Thoracic aorta (tissue), 2 donors: ENCODE results near the gene NECTIN2. TPM values are rescaled to one million over a fixed set of nuclear protein-coding genes. Genes with fewer than 3 reads are reported as not detected.

ENCODE experiments used
- ATAC-seq: fragments of 150-250 bp; one replicate; pipeline ENCODE4 v1.8.0; 2017; ENCODE audit warnings: low read depth; ENCODE audit not compliant: insufficient number of reproducible peaks, low FRiP score
- DNase-seq: peaks from one replicate; pipeline ENCODE4 v3.0.0-alpha.2; 2020; ENCODE audit warnings: low spot score
- H3K27ac ChIP-seq, 2 donors: fragments of 200-600 bp; sonication (generic); 1 replicate in 1 of 2; 2 replicates in 1 of 2; pipeline ENCODE4 v1.5.1; 2016; ENCODE audit warnings: mild to moderate bottlenecking in 2 of 2, moderate library complexity in 2 of 2
- H3K27me3 ChIP-seq: fragments of 200-600 bp; sonication (generic); replicated peaks from 2 replicates; pipeline ENCODE4 v1.6.0; 2016; ENCODE audit warnings: mild to moderate bottlenecking; ENCODE audit not compliant: insufficient read depth
- H3K36me3 ChIP-seq: fragments of 200-600 bp; sonication (generic); one replicate; pipeline ENCODE4 v1.5.1; 2016
- H3K4me1 ChIP-seq, 2 donors: fragments of 200-600 bp; sonication (generic); 1 replicate in 1 of 2; 2 replicates in 1 of 2; pipeline versions ENCODE4 v1.5.1 to v1.6.0; 2016; ENCODE audit warnings: low read depth in 2 of 2, mild to moderate bottlenecking in 1 of 2; ENCODE audit not compliant: control insufficient read depth in 1 of 2
- H3K4me3 ChIP-seq: fragments of 200-600 bp; sonication (generic); 2 replicates; pipeline ENCODE4 v1.5.1; 2016; ENCODE audit warnings: mild to moderate bottlenecking
- H3K9me3 ChIP-seq: fragments of 200-600 bp; sonication (generic); 2 replicates; pipeline ENCODE4 v1.5.1; 2016
- total RNA-seq, 2 donors: library from RNA; depleted of rRNA; stranded (reverse); fragments of >200 nt; gene quantifications; one replicate each; pipeline versions ENCODE4 v1.1.0 to v1.2.3, GENCODE V29; 2016
- TF ChIP-seq, protein P1 (sequence below): fragments of 200-600 bp; sonication (generic); IDR thresholded peaks from one replicate; pipeline ENCODE4 v1.5.1; 2019; ENCODE audit warnings: antibody characterized with exemption

Gene NECTIN2
- total RNA-seq, 2 donors from 2014 or later = 61.7 to 84.3 TPM

GRCh38 chr19:44817725-44818465, 28.2 kb upstream of the NECTIN2 start:
- Histone ChIP-seq H3K4me3 (no peak overlapping the region), H3K27ac (no peak overlapping the region), H3K9me3 (no peaks in the 10 kb centered on the region), H3K27me3 (no peaks in the 10 kb centered on the region), H3K36me3 (peaks cover 29% of the 10 kb centered on the region), H3K4me1 (peaks cover 14 to 25% of the 10 kb centered on the region in 2 donors)
- TF ChIP-seq, protein P1, sequence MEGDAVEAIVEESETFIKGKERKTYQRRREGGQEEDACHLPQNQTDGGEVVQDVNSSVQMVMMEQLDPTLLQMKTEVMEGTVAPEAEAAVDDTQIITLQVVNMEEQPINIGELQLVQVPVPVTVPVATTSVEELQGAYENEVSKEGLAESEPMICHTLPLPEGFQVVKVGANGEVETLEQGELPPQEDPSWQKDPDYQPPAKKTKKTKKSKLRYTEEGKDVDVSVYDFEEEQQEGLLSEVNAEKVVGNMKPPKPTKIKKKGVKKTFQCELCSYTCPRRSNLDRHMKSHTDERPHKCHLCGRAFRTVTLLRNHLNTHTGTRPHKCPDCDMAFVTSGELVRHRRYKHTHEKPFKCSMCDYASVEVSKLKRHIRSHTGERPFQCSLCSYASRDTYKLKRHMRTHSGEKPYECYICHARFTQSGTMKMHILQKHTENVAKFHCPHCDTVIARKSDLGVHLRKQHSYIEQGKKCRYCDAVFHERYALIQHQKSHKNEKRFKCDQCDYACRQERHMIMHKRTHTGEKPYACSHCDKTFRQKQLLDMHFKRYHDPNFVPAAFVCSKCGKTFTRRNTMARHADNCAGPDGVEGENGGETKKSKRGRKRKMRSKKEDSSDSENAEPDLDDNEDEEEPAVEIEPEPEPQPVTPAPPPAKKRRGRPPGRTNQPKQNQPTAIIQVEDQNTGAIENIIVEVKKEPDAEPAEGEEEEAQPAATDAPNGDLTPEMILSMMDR = no peak
- DNase-seq (no peak), ATAC-seq (no peak)

DNA sequence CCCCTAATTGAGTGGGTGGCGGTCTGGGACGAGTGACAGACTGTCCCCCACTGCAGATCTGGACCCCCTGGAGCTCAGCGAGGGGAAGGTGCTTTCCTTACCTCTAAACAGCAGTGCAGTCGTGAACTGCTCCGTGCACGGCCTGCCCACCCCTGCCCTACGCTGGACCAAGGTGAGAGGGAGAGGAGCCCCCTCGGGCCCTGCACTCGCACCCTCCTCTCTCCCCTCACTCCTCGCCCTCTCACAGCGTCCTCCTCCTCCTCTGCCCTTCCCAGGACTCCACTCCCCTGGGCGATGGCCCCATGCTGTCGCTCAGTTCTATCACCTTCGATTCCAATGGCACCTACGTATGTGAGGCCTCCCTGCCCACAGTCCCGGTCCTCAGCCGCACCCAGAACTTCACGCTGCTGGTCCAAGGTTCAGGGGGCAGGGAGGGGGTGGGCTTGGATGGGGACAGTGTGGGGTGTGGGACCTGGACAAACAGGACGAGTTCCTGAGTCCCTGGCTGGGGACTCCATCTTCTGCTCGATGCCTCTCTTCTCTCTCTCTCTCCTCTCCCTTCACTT, 27.5 kb upstream of the NECTIN2 start:
- H3K36me3 ChIP-seq = peaks cover 23% of the 10 kb centered on the region
- ATAC-seq = no peak
- no peak for DNase-seq

DNA sequence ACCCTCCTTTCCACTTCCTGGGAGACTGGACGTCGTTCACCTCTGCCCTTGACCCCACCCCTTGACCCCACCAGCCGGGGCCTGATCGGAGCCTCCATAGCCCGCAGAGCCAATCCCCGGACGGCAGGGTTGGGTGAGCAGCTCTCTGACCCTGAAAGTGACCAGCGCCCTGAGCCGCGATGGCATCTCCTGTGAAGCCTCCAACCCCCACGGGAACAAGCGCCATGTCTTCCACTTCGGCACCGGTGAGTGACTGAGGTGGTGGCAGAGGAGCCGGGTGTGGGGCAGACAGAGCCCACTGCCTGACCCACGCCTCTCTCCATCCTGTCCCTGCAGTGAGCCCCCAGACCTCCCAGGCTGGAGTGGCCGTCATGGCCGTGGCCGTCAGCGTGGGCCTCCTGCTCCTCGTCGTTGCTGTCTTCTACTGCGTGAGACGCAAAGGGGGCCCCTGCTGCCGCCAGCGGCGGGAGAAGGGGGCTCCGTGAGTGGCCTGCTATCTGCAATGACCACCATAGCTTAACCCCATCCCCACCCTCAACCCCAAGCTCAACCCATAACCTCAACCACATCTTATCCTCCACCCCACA, 26.8 kb upstream of the NECTIN2 start:
- Histone ChIP-seq H3K27ac (peak overlapping the region in 1 of 2 donors; percentile 95), H3K4me1 (peaks cover 14 to 25% of the 10 kb centered on the region in 2 donors), H3K9me3 (no peaks in the 10 kb centered on the region), H3K4me3 (no peak overlapping the region), H3K27me3 (no peaks in the 10 kb centered on the region), H3K36me3 (peaks cover 15% of the 10 kb centered on the region)
- ATAC-seq (no peak), DNase-seq (no peak)
- TF ChIP-seq, protein P1 = no peak

More for the DNA sequence above, 27.5 kb upstream of the NECTIN2 start:
- Histone ChIP-seq H3K4me3 (no peak overlapping the region), H3K9me3 (no peaks in the 10 kb centered on the region), H3K4me1 (peaks cover 14 to 25% of the 10 kb centered on the region in 2 donors), H3K27me3 (no peaks in the 10 kb centered on the region), H3K27ac (no peak overlapping the region)
- TF ChIP-seq, protein P1 = no peak

- H3K36me3 ChIP-seq = peaks cover 2% of the 10 kb centered on the region
- no peaks in the 10 kb centered on the region for H3K9me3 ChIP-seq
- peak overlapping the region; percentile 90 to 95 for H3K27ac ChIP-seq
- ATAC-seq (peak; percentile 62), DNase-seq (peak; percentile 58)
- peaks cover 14 to 25% of the 10 kb centered on the region in 2 donors for H3K4me1 ChIP-seq
- H3K4me3 ChIP-seq = peak overlapping the region; percentile 64
- TF ChIP-seq, protein P1 = peak; percentile 26
- H3K27me3 ChIP-seq = no peaks in the 10 kb centered on the region
Observed at GRCh38 chr19:44820648-44821609, 25.2 kb upstream of the NECTIN2 start.
